Measurements from ENCODE around the gene RPP21.

Gene RPP21

DNA sequence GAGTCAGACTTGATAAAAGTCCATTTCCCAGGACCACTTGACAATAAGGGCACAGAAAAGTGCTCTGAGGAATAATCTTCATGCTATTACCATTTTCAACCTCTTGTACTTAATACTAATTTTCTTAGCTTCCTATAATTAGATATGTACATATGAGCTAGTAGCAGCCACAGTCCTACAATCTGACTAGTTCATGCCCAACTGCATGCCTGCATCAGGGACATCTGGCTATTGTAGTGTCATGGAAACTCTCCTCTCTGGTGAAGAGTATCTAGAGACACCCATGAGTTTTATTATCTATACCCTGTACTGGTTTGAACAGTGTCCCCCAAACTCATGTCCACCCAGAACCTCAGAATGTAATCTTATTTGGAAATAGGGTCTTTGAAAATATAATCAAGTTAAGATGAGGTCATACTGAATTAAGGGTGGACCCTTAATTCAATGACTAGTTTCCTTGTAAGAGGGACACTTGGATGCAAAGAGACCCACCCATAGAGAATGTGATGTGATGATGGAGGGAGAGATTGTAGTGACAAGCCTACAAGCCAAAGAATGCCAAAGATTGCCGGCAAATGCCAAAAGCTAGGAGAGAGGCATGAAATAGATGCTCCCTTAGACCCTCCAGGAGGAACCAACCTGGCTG, 32.2 kb upstream of the RPP21 start:
- TF ChIP-seq, protein P1, sequence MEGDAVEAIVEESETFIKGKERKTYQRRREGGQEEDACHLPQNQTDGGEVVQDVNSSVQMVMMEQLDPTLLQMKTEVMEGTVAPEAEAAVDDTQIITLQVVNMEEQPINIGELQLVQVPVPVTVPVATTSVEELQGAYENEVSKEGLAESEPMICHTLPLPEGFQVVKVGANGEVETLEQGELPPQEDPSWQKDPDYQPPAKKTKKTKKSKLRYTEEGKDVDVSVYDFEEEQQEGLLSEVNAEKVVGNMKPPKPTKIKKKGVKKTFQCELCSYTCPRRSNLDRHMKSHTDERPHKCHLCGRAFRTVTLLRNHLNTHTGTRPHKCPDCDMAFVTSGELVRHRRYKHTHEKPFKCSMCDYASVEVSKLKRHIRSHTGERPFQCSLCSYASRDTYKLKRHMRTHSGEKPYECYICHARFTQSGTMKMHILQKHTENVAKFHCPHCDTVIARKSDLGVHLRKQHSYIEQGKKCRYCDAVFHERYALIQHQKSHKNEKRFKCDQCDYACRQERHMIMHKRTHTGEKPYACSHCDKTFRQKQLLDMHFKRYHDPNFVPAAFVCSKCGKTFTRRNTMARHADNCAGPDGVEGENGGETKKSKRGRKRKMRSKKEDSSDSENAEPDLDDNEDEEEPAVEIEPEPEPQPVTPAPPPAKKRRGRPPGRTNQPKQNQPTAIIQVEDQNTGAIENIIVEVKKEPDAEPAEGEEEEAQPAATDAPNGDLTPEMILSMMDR (IDR thresholded peaks at IDR 0.05; ENCODE audit: insufficient read depth, low read depth, low read length, missing control alignments), result no peak
- DNase-seq (ENCODE audit: low read depth), result no peak
- H3K4me3 ChIP-seq (ENCODE audit: low read length), result no peak overlapping the region

DNA sequence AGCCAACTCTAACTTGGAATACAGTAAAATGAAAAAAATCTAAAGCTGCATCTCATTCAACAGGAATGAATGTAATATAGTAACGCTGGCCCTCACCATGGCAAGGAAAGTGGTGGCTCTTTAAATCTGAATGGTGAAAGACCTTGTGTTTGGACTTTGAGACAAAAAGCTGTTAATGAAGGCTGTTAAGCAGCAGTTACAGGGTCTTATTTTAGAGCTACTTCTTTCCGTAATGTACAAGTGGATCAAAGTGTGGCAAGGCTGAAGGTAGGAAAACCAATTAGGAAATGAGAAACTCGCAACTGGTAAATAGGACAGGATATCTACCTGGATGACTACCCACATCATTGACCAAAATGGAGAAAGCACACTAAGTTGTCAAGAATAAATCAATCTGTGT, 29.8 kb upstream of the RPP21 start:
- no peak overlapping the region for H3K4me3 ChIP-seq (ENCODE audit: low read length)
- TF ChIP-seq, protein P1 (IDR thresholded peaks at IDR 0.05; ENCODE audit: insufficient read depth, low read depth, low read length, missing control alignments), result no peak
- no peak for DNase-seq (ENCODE audit: low read depth)

DNA sequence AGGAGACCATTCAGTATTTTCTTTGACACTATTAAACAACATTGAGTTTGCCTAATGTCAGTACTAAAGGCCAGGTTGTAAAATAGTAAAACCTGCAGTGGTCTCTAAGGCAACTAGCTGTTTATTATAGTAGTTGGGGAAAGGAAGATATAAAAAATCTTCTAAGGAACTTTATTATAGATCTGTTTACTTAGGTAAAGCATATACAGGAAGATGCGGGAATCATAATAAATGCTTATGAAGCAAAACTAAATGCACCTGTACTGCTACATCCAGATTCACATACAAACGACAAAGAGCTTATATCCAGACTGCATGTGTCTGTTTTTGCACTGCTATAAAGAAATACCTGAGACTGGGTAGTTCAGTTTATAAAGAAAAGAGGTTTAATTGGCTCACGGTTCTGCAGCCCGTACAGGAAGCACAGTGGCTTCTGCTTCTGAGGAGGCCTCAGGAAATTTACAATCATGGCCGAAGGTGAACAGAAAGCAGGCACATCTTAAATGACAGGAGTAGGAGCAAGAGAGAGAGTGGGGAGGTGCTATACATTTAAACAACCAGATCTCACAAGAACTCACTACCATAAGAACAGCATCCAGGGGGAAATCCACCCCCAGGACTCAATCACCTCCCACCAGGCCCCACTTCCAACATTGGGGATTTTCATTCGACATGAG, 26.9 kb upstream of the RPP21 start:
- H3K4me3 ChIP-seq (ENCODE audit: low read length), result no peak overlapping the region
- TF ChIP-seq, protein P1 (IDR thresholded peaks at IDR 0.05; ENCODE audit: insufficient read depth, low read depth, low read length, missing control alignments), result no peak
- DNase-seq (ENCODE audit: low read depth), result no peak

DNA sequence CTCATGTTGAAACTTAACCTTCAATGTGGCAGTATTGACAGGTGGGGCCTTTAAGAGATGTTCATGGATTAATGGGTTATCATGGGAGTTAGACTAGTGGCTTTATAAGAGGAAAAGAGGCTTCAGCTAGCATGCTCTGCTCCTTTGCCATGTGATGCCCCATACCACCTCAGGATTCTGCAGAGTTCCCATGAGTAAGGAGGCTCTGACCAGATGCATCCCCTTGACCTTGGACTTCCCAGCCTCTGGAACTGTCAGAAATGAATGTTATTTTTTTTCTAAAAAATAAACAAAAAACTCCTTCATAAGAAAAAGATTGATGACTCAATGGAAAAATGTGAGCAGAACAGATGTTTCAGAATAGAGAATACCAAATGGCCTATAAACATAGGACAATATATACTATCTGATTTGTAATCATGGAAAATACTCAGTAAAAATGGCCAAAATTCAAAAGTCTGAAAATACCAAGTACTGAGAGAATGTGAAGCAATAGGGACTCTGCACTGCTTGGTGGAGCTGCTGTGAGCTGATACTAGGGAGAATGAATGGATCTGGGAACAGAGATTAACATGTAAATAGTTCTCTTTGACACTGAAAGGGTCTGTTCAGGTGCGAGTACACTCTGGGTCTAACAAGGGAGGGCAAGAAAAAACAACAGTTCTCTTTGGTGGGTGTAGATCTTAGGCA, 25.7 kb upstream of the RPP21 start:
- no peak for DNase-seq (ENCODE audit: low read depth)
- TF ChIP-seq, protein P1 (IDR thresholded peaks at IDR 0.05; ENCODE audit: insufficient read depth, low read depth, low read length, missing control alignments), result no peak
- H3K4me3 ChIP-seq (ENCODE audit: low read length), result no peak overlapping the region

DNA sequence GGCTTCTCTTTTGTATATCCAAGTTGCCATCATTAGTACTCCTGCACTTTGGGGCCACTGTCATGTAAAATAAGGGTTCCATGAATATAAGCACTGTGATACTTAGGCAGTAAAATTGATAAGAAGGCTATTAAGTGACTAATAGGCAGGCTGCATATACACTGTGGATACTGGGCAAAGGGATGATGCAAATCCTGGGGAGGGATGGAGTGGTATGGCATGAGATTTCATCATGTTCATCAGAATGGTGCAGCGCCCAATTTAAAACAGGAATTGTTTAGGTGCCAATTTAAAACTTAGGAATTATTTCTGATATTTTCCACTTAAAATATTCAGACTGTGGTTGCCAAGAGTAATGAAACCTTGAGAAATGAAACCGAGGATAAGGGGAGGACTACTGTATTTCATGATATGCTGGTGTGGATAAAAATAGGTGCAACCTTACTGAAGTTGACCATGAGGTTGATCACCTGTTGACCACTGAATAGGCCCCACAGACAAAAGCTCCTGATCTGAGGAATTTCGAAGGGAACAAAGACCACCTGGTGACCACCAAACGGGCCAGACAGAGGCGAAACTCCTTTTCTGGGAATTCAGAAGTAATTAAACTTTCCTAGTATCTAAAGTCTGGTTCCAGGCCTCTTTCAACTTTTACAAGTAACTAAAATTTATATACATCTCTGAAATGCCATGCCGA, 23.1 kb upstream of the RPP21 start:
- TF ChIP-seq, protein P1 (IDR thresholded peaks at IDR 0.05; ENCODE audit: insufficient read depth, low read depth, low read length, missing control alignments), result no peak
- no peak overlapping the region for H3K4me3 ChIP-seq (ENCODE audit: low read length)
- DNase-seq (ENCODE audit: low read depth), result no peak

DNA sequence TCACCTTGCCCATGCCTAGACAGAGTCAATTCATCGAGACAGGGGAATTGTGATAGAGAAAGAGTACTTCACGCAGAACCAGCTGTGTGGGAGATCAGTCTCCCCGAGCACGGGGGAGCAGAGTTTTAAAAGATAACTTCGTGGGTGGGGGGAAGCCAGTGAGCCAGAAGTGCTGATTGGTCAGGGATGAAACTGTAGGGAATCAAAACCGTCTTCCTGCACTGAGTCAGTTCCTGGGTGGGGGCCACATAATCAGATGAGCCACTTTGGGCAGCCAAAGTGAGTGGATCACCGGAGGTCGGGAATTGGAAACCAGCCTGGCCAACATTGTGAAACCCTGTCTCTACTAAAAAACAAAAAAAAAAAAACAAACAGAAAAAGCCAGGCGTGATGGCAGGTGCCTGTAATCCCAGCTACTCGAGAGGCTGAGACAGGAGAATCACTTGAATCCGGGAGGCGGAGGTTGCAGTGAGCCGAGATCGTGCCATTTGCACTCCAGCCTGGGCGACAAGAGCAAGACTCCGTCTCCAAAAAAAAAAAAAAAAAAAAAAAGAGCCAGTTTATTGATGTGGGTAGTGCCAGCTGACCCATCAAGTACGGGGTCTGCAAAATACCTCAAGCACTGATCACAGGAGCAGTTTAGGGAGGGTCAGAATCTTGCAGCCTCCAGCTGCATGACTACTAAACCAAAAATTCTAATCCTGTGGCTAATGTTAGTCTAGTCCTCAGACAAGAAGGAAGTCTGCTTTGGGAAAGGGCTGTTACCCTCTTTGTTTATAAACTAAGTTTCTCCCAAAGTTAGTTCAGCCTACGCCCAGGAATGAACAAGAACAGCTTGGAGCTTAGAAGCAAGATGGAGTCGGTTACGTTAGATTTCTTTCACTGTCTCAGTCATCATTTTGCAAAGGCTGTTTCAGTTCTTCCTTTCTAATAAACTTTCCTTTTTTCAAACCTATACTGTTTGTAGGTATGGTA, 22.1 kb upstream of the RPP21 start:
- TF ChIP-seq, protein P1 (IDR thresholded peaks at IDR 0.05; ENCODE audit: insufficient read depth, low read depth, low read length, missing control alignments), result no peak
- peak; percentile 34 for DNase-seq (ENCODE audit: low read depth)
- H3K4me3 ChIP-seq (ENCODE audit: low read length), result no peak overlapping the region

Data from epithelial cell of esophagus (primary cell).